Thyroid gland (tissue), 4 donors: ENCODE results near the gene MAGI2.

Experiments
- CTCF ChIP-seq, 6 experiments: fragments of 200-600 bp in 3 of 6; fragments of 450-650 bp in 3 of 6; sonication (generic) in 3 of 6; IDR thresholded peaks; one replicate each; pipeline ENCODE4 v1.5.1; 2016 to 2019; ENCODE audit warnings: antibody characterized with exemption in 6 of 6, mild to moderate bottlenecking in 2 of 6, inconsistent platforms in 1 of 6, moderate library complexity in 1 of 6
- POLR2A ChIP-seq, 2 donors: fragments of 450-650 bp; IDR thresholded peaks; one replicate each; pipeline ENCODE4 v1.6.1; 2017; ENCODE audit warnings: antibody characterized with exemption in 2 of 2, mild to moderate bottlenecking in 2 of 2, moderate library complexity in 1 of 2

GRCh38 chr7:79268730-79269129 is 184.7 kb downstream of the MAGI2 start:
- TF ChIP-seq CTCF (IDR thresholded peaks at IDR 0.05): no peak
- no peak for TF ChIP-seq POLR2A (IDR thresholded peaks at IDR 0.05)
